Cardiac fibroblast (primary cell): ENCODE results near the gene OTUD7B.

Source experiments
- DNase-seq, 2 donors: peaks; one replicate each; pipeline versions ENCODE4 v3.0.0 to v3.0.0-alpha.2; 2010; ENCODE audit warnings: low read depth in 2 of 2
- H3K4me3 ChIP-seq, 2 donors: replicated peaks in 1 of 2; 1 replicate in 1 of 2; 2 replicates in 1 of 2; pipeline ENCODE4 v1.5.1; 2011; ENCODE audit warnings: low read depth in 2 of 2, low read length in 2 of 2, mild to moderate bottlenecking in 2 of 2, moderate library complexity in 1 of 2
- TF ChIP-seq, protein P1 (sequence below): IDR thresholded peaks from one replicate; pipeline ENCODE4 v1.5.1; 2011; ENCODE audit warnings: low read depth, mild to moderate bottlenecking, low read length, inconsistent platforms

OTUD7B gene

GRCh38 chr1:149926296-149926695 lies 84.2 kb downstream of the OTUD7B start:
- H3K4me3 ChIP-seq = peak overlapping the region in 1 of 2 donors; percentile 76

GRCh38 chr1:149925751-149926150 lies 84.8 kb downstream of the OTUD7B start:
- no peak for DNase-seq
- TF ChIP-seq, protein P1, sequence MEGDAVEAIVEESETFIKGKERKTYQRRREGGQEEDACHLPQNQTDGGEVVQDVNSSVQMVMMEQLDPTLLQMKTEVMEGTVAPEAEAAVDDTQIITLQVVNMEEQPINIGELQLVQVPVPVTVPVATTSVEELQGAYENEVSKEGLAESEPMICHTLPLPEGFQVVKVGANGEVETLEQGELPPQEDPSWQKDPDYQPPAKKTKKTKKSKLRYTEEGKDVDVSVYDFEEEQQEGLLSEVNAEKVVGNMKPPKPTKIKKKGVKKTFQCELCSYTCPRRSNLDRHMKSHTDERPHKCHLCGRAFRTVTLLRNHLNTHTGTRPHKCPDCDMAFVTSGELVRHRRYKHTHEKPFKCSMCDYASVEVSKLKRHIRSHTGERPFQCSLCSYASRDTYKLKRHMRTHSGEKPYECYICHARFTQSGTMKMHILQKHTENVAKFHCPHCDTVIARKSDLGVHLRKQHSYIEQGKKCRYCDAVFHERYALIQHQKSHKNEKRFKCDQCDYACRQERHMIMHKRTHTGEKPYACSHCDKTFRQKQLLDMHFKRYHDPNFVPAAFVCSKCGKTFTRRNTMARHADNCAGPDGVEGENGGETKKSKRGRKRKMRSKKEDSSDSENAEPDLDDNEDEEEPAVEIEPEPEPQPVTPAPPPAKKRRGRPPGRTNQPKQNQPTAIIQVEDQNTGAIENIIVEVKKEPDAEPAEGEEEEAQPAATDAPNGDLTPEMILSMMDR = no peak
- H3K4me3 ChIP-seq = no peak overlapping the region

More at GRCh38 chr1:149926296-149926695, 84.2 kb downstream of the OTUD7B start:
- DNase-seq = no peak
- TF ChIP-seq, protein P1 = no peak

DNA sequence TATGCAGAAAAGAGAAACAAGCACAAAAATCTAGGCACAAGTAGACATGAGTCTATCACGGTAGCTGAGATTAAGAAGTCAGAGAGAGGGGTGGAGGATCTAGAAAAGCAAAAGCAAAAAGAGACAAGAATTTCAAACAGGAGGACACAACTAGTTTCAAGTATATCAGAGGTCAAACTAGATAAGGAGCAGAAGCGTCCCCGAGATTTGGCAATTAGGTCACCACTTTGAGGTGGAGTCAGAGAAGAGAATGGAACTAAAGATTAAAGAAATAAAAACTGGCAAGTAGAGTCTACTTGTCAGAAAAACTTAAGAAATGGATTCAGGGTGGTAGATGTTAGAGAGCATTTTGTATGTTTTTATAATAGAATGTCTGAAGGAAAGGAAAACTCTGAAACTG lies 85.2 kb downstream of the OTUD7B start:
- TF ChIP-seq, protein P1 = no peak
- no peak overlapping the region for H3K4me3 ChIP-seq
- no peak for DNase-seq

DNA sequence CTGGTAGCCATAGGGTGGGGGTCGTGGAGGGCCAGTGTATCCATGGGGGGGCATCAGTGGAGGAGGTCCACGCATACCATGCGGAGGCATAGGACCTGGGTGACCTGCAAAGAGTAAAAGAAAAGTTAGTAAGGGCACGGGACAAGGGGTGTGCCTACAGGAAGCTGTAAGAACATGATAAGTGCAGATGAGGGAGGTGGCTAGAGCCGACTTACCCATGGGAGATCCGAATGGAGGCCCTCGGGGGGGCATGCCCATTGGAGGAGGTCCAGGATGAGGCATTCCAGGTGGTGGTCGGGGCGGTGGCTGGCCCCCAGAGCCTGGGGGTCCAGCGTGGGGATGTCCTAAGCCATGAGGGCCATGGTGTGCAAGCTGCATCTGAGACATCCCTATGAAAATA lies 86.9 kb downstream of the OTUD7B start:
- H3K4me3 ChIP-seq = no peak overlapping the region
- TF ChIP-seq, protein P1 = no peak
- no peak for DNase-seq

DNA sequence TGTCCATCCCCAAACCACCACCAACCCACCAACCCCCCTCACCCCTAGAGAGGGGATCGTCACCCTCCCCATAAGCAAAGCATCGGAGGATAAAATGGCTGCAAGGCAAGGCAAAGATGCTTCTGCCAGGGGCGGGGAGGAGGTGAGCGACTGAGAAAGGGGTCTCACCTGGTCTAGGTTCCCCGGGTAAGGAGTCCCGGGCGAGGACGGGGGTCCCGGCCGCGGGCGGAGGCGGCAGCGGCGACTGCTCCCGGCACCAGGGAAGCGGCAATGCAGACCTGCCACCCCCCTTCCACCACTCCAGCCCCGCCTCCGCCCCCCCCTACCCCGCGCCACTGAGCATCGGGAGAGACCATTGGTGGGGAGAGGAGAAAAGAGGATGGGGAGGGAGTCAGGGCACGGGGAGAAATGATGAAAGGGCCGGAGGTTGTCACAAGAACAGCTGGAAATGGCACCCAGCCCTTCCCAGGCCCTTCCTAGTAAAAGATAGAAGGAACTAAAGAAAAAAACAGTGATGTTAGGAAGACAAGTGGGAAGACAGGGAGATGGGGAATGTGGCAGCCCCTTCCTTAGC lies 92.9 kb downstream of the OTUD7B start, which contains the start of gene SV2A:
Gene SV2A (minus strand): TSS at position 274 of the 574 bp plus-strand sequence. CDS start 4,004 bp downstream, outside the sequence.
- H3K4me3 ChIP-seq = peak within 1 kb of the TSS; percentile 66 to 68
- DNase-seq = peak; percentile 51 to 65
- TF ChIP-seq, protein P1 = no peak

GRCh38 chr1:149916898-149917252 lies 93.7 kb downstream of the OTUD7B start:
- DNase-seq = no peak
- peak overlapping the region; percentile 66 to 68 for H3K4me3 ChIP-seq
- TF ChIP-seq, protein P1 = no peak
